Loucy (cell line): ENCODE data around the gene ZNF396.

Experiments used
- EZH2phosphoT487 ChIP-seq: fragments of 200-600 bp; IDR thresholded peaks from 2 replicates; pipeline ENCODE4 v1.6.1; 2018; ENCODE audit warnings: antibody characterized with exemption, mild to moderate bottlenecking, moderate library complexity, borderline replicate concordance
- TF ChIP-seq, protein P1 (sequence below): fragments of 200-600 bp; sonication (generic); conservative IDR thresholded peaks from 2 replicates; pipeline ENCODE4 v1.5.1; 2014; ENCODE audit warnings: mild to moderate bottlenecking, antibody characterized with exemption, low read length

- TF ChIP-seq, protein P1, sequence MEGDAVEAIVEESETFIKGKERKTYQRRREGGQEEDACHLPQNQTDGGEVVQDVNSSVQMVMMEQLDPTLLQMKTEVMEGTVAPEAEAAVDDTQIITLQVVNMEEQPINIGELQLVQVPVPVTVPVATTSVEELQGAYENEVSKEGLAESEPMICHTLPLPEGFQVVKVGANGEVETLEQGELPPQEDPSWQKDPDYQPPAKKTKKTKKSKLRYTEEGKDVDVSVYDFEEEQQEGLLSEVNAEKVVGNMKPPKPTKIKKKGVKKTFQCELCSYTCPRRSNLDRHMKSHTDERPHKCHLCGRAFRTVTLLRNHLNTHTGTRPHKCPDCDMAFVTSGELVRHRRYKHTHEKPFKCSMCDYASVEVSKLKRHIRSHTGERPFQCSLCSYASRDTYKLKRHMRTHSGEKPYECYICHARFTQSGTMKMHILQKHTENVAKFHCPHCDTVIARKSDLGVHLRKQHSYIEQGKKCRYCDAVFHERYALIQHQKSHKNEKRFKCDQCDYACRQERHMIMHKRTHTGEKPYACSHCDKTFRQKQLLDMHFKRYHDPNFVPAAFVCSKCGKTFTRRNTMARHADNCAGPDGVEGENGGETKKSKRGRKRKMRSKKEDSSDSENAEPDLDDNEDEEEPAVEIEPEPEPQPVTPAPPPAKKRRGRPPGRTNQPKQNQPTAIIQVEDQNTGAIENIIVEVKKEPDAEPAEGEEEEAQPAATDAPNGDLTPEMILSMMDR = no peak
- TF ChIP-seq EZH2phosphoT487 = no peak
Observed at GRCh38 chr18:35393716-35394115, 16.6 kb upstream of the ZNF396 start.
